Endothelial cell of umbilical vein (primary cell): Measurements from ENCODE around the gene NFKB1. TPM values are rescaled to one million over a fixed set of nuclear protein-coding genes. Genes with fewer than 3 reads are reported as not detected.

Experiments used
- BruUV-seq: library from RNA; stranded (reverse); fragments of 400-500 nt; replicated peaks from 2 replicates; lab custom pipeline; 2021; lab: Mats Ljungman, UMichigan
- CTCF ChIA-PET: fragments of 300-600, 350-600 bp; sonication (Branson Sonifier 250); formaldehyde crosslinking; loops from one replicate; lab custom pipeline; 2021; ENCODE audit warnings: antibody characterized with exemption, inconsistent platforms; lab: Charles Lee
- POLR2A ChIA-PET: fragments of 300-600, 350-600 bp; sonication (Branson Sonifier 250); formaldehyde crosslinking; loops from one replicate; lab custom pipeline; 2021; ENCODE audit warnings: antibody characterized with exemption, inconsistent platforms; lab: Charles Lee
- DNase-seq: peaks from one replicate; pipeline ENCODE4 v3.0.0-alpha.2; 2011; ENCODE audit warnings: low read depth, low spot score
- FAIRE-seq: peaks from 2 replicates; lab custom pipeline; 2011; peaks lifted over from hg19 to GRCh38; lab: Jason Lieb, UNC
- H2AFZ ChIP-seq: 2 replicates; pipeline ENCODE4 v1.6.0; 2012; ENCODE audit warnings: low read depth, low read length, control low read depth, inconsistent platforms
- H3K27ac ChIP-seq: 2 replicates; pipeline ENCODE4 v1.5.1; 2011; ENCODE audit warnings: low read depth, mild to moderate bottlenecking, control low read depth, low read length, moderate library complexity; ENCODE audit not compliant: insufficient read depth
- H3K27me3 ChIP-seq, 2 experiments: 2 replicates each; pipeline versions ENCODE4 v1.6.0 to v1.6.1; 2011; ENCODE audit warnings: low read length in 2 of 2, mixed read lengths in 1 of 2; ENCODE audit not compliant: control insufficient read depth in 2 of 2, insufficient read depth in 2 of 2
- H3K36me3 ChIP-seq, 2 experiments: 2 replicates in 1 of 2; 3 replicates in 1 of 2; pipeline ENCODE4 v1.5.1; 2011; ENCODE audit warnings: low read length in 2 of 2, mild to moderate bottlenecking in 1 of 2, moderate library complexity in 1 of 2; ENCODE audit not compliant: control insufficient read depth in 2 of 2, insufficient read depth in 2 of 2; ENCODE audit errors: extremely low read depth in 1 of 2
- H3K4me1 ChIP-seq: 3 replicates; pipeline ENCODE4 v1.5.1; 2011; ENCODE audit warnings: mild to moderate bottlenecking, low read length; ENCODE audit not compliant: control insufficient read depth, insufficient read depth; ENCODE audit errors: extremely low read depth
- H3K4me2 ChIP-seq: 2 replicates; pipeline ENCODE4 v1.6.1; 2011; ENCODE audit warnings: low read length, control low read depth, mixed read lengths; ENCODE audit not compliant: insufficient read depth
- H3K4me3 ChIP-seq, 3 experiments: fragments of 200-600 bp in 1 of 3; sonication (generic), shearing (Covaris generic) in 1 of 3; replicated peaks in 1 of 3; 2 replicates each; pipeline ENCODE4 v1.5.1; 2011 to 2016; ENCODE audit warnings: control low read depth in 3 of 3, low read length in 3 of 3, mild to moderate bottlenecking in 2 of 3, inconsistent platforms in 1 of 3, low read depth in 1 of 3, moderate library complexity in 1 of 3; ENCODE audit not compliant: insufficient read depth in 1 of 3
- H3K79me2 ChIP-seq: 2 replicates; pipeline ENCODE4 v1.6.0; 2012; ENCODE audit warnings: low read length, inconsistent platforms; ENCODE audit not compliant: control insufficient read depth, insufficient read depth
- H3K9ac ChIP-seq: replicated peaks from 2 replicates; pipeline ENCODE3; 2011; ENCODE audit warnings: low read length, control low read depth; ENCODE audit not compliant: insufficient read depth; ENCODE audit errors: extremely low read depth
- H3K9me1 ChIP-seq: replicated peaks from 3 replicates; pipeline ENCODE4 v1.6.0; 2011; ENCODE audit warnings: mild to moderate bottlenecking, low read length; ENCODE audit not compliant: control insufficient read depth, insufficient read depth; ENCODE audit errors: extremely low read depth
- H3K9me3 ChIP-seq: replicated peaks from 2 replicates; pipeline ENCODE4 v1.5.1; 2012; ENCODE audit warnings: low read length, inconsistent platforms; ENCODE audit not compliant: control insufficient read depth, insufficient read depth
- H4K20me1 ChIP-seq: replicated peaks from 2 replicates; pipeline ENCODE3; 2011; ENCODE audit warnings: mild to moderate bottlenecking, low read length; ENCODE audit not compliant: control insufficient read depth, insufficient read depth; ENCODE audit errors: extremely low read depth
- EZH2 ChIP-seq: IDR thresholded peaks from 2 replicates; pipeline ENCODE4 v1.6.1; 2012; ENCODE audit warnings: borderline replicate concordance, low read depth, mild to moderate bottlenecking, moderate library complexity, low read length, inconsistent platforms; ENCODE audit not compliant: severe bottlenecking
- FOS ChIP-seq: IDR thresholded peaks from 2 replicates; pipeline ENCODE4 v1.6.1; 2011; ENCODE audit warnings: mild to moderate bottlenecking, low read length, moderate library complexity, borderline replicate concordance; ENCODE audit not compliant: insufficient read depth
- GATA2 ChIP-seq: IDR thresholded peaks from 2 replicates; pipeline ENCODE4 v1.7.0; 2011; ENCODE audit warnings: low read depth, mild to moderate bottlenecking, moderate library complexity, mixed read lengths, low read length; ENCODE audit not compliant: insufficient read length, insufficient read depth
- JUN ChIP-seq: IDR thresholded peaks from 2 replicates; pipeline ENCODE4 v1.6.1; 2011; ENCODE audit warnings: borderline replicate concordance, low read depth; ENCODE audit not compliant: insufficient read length, insufficient read depth
- MYC ChIP-seq: IDR thresholded peaks from one replicate; pipeline ENCODE4 v1.6.1; 2011; ENCODE audit warnings: mild to moderate bottlenecking, low read depth, low read length
- POLR2A ChIP-seq: IDR thresholded peaks from 2 replicates; pipeline ENCODE4 v1.6.1; 2012; ENCODE audit warnings: low read depth, mild to moderate bottlenecking, control low read depth, low read length
- POLR2AphosphoS5 ChIP-seq: IDR thresholded peaks from 2 replicates; pipeline ENCODE4 v1.6.1; 2012; ENCODE audit warnings: low read depth, mild to moderate bottlenecking, control low read depth, low read length, moderate library complexity; ENCODE audit not compliant: insufficient read depth
- dilution Hi-C: fragments of 300-500 bp; cut with MboI; formaldehyde crosslinking; loops from one replicate; pipeline ENCODE4 v1.15.0; 2019; ENCODE audit warnings: low sequenced_read_pairs; ENCODE audit not compliant: extremely low pct_ligation_motif_present
- intact Hi-C: fragments of 100-400 bp; cut with micrococcal nuclease; formaldehyde crosslinking; loops from one replicate; pipeline ENCODE4 v1.10.0; 2022
- polyA plus RNA-seq, 4 experiments: library from polyadenylated mRNA; depleted of rRNA in 3 of 4; stranded (reverse) in 3 of 4; unstranded in 1 of 4; fragments of >200 nt; gene quantifications; 2 replicates each; pipeline versions ENCODE4 v1.2.1 to v1.2.3, GENCODE V29; 2011 to 2012; ENCODE audit warnings: missing spikeins in 1 of 4
- total RNA-seq: library from RNA; stranded (reverse); gene quantifications from 2 replicates; pipeline ENCODE4 v1.2.3, GENCODE V29; 2021
- TF ChIP-seq, protein P1 (sequence below), 2 donors: IDR thresholded peaks; 1 replicate in 1 of 2; 2 replicates in 1 of 2; pipeline ENCODE4 v1.5.1; 2011; ENCODE audit warnings: low read length in 2 of 2, mild to moderate bottlenecking in 2 of 2, moderate library complexity in 2 of 2, control low read depth in 1 of 2, inconsistent platforms in 1 of 2, low read depth in 1 of 2; ENCODE audit not compliant: insufficient read depth in 1 of 2; ENCODE audit errors: extremely low read depth in 1 of 2
- TF ChIP-seq, protein P2 (sequence below): IDR thresholded peaks from 2 replicates; pipeline ENCODE4 v1.6.1; 2011; ENCODE audit not compliant: insufficient read depth, insufficient read length

Gene NFKB1
- total and polyA plus RNA-seq, 2 donors (not counting 3 experiments of a cell fraction or from before 2014, with no cell fraction given) = 21.3 to 41.4 TPM

DNA sequence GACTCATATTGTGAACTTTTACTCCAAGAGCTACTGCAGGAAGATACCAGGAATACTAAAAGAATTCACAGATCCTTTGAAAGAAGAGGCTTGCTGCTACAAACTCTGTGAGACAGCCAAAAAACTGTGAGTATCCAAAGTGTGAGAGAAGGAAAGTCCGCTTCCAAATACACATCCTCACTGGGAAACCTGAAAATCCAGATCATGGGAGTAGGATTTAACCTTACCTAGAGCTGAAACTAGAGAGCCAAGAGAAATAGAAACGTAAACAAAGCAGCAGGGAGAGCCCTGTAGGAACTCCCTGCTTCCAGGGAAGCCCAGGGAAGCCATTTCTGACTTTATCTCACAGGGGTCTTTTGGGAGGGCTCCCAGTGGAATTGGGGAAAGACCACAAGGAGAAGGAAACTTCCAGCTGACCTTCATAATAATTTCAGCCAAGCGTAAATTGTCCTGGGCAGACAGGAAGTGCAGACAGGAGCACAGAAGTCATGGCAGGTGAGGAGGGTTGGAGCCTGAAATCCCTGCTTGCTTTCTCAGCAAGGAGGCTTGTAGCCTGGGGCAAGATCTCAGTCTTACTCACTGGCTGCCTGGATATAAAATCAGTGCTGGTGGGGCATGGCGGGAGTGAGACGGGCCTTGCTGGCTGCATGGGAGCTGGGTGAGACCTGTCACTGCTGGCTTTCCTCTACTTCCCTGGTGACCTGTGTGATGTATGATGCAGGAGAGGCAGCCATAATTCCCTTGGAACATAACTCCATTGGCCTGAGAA, 26.2 kb upstream of the NFKB1 start:
- TF ChIP-seq GATA2 = no peak
- TF ChIP-seq POLR2A = no peak
- H3K27me3 ChIP-seq = peaks cover 0 to 9% of the 10 kb centered on the region in 2 experiments
- H3K9ac ChIP-seq = no peak overlapping the region
- H3K9me3 ChIP-seq = no peaks in the 10 kb centered on the region
- no peak overlapping the region for H2AFZ ChIP-seq
- peaks cover 5% of the 10 kb centered on the region for H3K4me1 ChIP-seq
- BruUV-seq = no TSS peak
- no peaks in the 10 kb centered on the region for H3K79me2 ChIP-seq
- no peak overlapping the region for H3K4me3 ChIP-seq
- no peaks in the 10 kb centered on the region for H3K36me3 ChIP-seq
- ChIA-PET CTCF (interaction anchor here (1.6 kb wide), 1 partner anchor 9 kb away, joined by 4 read pairs; no protein-coding TSS in a partner anchor), POLR2A (no interaction called here)
- intact Hi-C loops = no loop called here
- dilution Hi-C loops = no loop called here
- no peak overlapping the region for H3K4me2 ChIP-seq
- H3K27ac ChIP-seq = no peak overlapping the region
- DNase-seq = no peak
- no peaks in the 10 kb centered on the region for H3K9me1 ChIP-seq
- no peaks in the 10 kb centered on the region for H4K20me1 ChIP-seq
- FAIRE-seq = no peak

DNA sequence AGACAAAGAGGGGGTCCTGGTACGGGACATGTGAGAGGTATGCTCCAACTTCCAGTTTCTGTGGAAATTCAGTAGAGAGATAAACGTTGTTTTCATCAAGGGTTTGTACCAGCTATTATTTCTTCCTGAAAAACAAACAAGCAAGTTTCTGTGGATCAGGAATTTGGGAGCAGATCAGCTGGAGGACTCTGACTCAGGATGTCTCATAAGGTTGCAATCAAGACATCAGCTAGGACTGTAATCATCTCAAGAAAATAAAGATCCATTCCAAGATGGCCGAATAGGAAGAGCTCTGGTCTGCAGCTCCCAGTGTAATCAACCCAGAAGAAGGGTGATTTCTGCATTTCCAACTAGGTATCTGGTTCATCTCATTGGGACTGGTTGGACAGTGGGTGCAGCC, 23.5 kb upstream of the NFKB1 start:
- BruUV-seq = no TSS peak
- no peak overlapping the region for H3K27ac ChIP-seq
- H3K4me2 ChIP-seq = no peak overlapping the region
- intact Hi-C loops (no loop called here), dilution Hi-C loops (no loop called here)
- DNase-seq (no peak), FAIRE-seq (no peak)
- no peaks in the 10 kb centered on the region for H3K9me3 ChIP-seq
- no peaks in the 10 kb centered on the region for H3K9me1 ChIP-seq
- H3K36me3 ChIP-seq = no peaks in the 10 kb centered on the region
- H3K9ac ChIP-seq = no peak overlapping the region
- no peak overlapping the region for H3K4me3 ChIP-seq
- no peaks in the 10 kb centered on the region for H4K20me1 ChIP-seq
- TF ChIP-seq FOS = no peak
- TF ChIP-seq EZH2 = no peak
- no peak for TF ChIP-seq POLR2AphosphoS5
- TF ChIP-seq MYC = no peak
- TF ChIP-seq, protein P1, sequence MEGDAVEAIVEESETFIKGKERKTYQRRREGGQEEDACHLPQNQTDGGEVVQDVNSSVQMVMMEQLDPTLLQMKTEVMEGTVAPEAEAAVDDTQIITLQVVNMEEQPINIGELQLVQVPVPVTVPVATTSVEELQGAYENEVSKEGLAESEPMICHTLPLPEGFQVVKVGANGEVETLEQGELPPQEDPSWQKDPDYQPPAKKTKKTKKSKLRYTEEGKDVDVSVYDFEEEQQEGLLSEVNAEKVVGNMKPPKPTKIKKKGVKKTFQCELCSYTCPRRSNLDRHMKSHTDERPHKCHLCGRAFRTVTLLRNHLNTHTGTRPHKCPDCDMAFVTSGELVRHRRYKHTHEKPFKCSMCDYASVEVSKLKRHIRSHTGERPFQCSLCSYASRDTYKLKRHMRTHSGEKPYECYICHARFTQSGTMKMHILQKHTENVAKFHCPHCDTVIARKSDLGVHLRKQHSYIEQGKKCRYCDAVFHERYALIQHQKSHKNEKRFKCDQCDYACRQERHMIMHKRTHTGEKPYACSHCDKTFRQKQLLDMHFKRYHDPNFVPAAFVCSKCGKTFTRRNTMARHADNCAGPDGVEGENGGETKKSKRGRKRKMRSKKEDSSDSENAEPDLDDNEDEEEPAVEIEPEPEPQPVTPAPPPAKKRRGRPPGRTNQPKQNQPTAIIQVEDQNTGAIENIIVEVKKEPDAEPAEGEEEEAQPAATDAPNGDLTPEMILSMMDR (IDR thresholded peaks at IDR 0.05; ENCODE audit: extremely low read depth in 1 of 2, insufficient read depth in 1 of 2, low read depth in 1 of 2, low read length in 2 of 2) = no peak
- no peak for TF ChIP-seq JUN
- TF ChIP-seq, protein P2, sequence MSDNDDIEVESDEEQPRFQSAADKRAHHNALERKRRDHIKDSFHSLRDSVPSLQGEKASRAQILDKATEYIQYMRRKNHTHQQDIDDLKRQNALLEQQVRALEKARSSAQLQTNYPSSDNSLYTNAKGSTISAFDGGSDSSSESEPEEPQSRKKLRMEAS = no peak
- TF ChIP-seq POLR2A = no peak
- no peak for TF ChIP-seq GATA2
- no peaks in the 10 kb centered on the region for H3K4me1 ChIP-seq
- H3K27me3 ChIP-seq = peaks cover 0 to 9% of the 10 kb centered on the region in 2 experiments
- no peaks in the 10 kb centered on the region for H3K79me2 ChIP-seq
- ChIA-PET CTCF (interaction anchor here (0.9 to 1.3 kb wide), 3 partner anchors 9 to 47 kb away, joined by 3 to 4 read pairs (median 4); partner anchors contain the start of gene NFKB1), POLR2A (no interaction called here)
- peak overlapping the region; percentile 7 for H2AFZ ChIP-seq
